AG04450 (cell line): ENCODE data around the gene TRIM3. TPM values are rescaled to one million over a fixed set of nuclear protein-coding genes. Genes with fewer than 3 reads are reported as not detected.

Experiments used
- CTCF ChIA-PET: fragments of 300-600, 350-600 bp; formaldehyde crosslinking; extraction: SDS; loops from one replicate; lab custom pipeline; 2022; ENCODE audit warnings: antibody characterized with exemption, inconsistent platforms; lab: Charles Lee
- POLR2A ChIA-PET: fragments of 350-600 bp; formaldehyde crosslinking; extraction: SDS; loops from one replicate; lab custom pipeline; 2021; ENCODE audit warnings: antibody characterized with exemption, inconsistent platforms; lab: Yijun Ruan, JAX
- DNase-seq: peaks from one replicate; pipeline ENCODE4 v3.0.0-alpha.2; 2011; ENCODE audit warnings: low read depth, low spot score
- H3K27ac ChIP-seq: one replicate; pipeline ENCODE4 v1.5.1; 2012; ENCODE audit warnings: low read depth, low read length, control low read depth
- H3K27me3 ChIP-seq: one replicate; pipeline ENCODE4 v1.6.0; 2012; ENCODE audit warnings: low read length; ENCODE audit not compliant: control insufficient read depth, insufficient read depth
- H3K4me3 ChIP-seq: 2 replicates; pipeline ENCODE4 v1.5.1; 2011; ENCODE audit warnings: mild to moderate bottlenecking, low read depth, low read length, control low read depth
- H3K9me3 ChIP-seq: 2 replicates; pipeline ENCODE4 v1.5.1; 2012; ENCODE audit warnings: low read length; ENCODE audit not compliant: control insufficient read depth, insufficient read depth
- polyA plus RNA-seq: library from polyadenylated mRNA; depleted of rRNA; stranded (reverse); fragments of >200 nt; gene quantifications from 2 replicates; pipeline ENCODE4 v1.2.3, GENCODE V29; 2011
- TF ChIP-seq, protein P1 (sequence below): IDR thresholded peaks from 2 replicates; pipeline ENCODE4 v1.5.1; 2011; ENCODE audit warnings: low read depth, low read length, control low read depth, inconsistent platforms

TRIM3 gene
- polyA plus RNA-seq, 1 experiment = 10.5 TPM

DNA sequence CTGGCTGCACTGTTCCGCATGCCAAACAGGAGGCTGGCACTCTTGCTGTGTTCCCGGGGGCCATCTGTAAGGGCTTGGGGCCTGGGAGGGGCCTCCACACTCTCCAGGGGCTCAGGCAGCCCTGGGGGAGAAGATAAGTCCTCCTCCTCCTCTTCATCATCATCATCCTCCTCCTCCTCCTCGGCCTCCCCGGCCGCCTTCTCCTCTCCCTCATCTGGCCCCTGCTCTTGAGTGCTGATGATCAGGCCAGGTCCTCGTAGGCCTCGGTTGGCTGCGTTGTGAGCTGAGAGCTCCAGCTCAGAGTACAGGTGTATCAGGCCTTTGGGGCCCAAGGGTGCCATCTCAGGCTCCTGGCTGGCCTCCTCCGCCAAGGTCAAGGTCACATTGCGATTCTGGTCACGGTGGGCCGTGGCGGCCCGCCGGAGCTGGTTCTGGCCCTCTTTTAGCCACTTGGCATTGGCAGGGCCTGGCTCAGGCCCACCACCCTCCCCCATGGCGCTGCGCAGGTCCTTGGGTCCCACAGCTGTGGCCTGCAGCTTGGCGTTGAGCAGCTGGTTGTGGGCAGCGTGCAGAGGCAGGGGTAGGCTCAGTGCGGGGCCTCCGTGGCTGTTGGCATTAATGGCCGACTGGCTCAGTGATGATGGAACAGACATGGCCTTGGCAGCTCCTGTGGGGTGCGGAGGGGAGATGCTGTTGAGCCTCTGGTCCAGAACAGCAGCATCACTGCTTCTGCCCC is 62.9 kb downstream of the TRIM3 start:
- Histone ChIP-seq H3K27ac (no peak overlapping the region), H3K27me3 (no peaks in the 10 kb centered on the region), H3K9me3 (no peaks in the 10 kb centered on the region), H3K4me3 (no peak overlapping the region)
- ChIA-PET POLR2A (no interaction called here), CTCF (interaction anchor here (0.5 to 2.1 kb wide), 4 partner anchors 32 to 160 kb away, joined by 3 to 6 read pairs (median 4); no protein-coding TSS in a partner anchor)
- TF ChIP-seq, protein P1, sequence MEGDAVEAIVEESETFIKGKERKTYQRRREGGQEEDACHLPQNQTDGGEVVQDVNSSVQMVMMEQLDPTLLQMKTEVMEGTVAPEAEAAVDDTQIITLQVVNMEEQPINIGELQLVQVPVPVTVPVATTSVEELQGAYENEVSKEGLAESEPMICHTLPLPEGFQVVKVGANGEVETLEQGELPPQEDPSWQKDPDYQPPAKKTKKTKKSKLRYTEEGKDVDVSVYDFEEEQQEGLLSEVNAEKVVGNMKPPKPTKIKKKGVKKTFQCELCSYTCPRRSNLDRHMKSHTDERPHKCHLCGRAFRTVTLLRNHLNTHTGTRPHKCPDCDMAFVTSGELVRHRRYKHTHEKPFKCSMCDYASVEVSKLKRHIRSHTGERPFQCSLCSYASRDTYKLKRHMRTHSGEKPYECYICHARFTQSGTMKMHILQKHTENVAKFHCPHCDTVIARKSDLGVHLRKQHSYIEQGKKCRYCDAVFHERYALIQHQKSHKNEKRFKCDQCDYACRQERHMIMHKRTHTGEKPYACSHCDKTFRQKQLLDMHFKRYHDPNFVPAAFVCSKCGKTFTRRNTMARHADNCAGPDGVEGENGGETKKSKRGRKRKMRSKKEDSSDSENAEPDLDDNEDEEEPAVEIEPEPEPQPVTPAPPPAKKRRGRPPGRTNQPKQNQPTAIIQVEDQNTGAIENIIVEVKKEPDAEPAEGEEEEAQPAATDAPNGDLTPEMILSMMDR = no peak
- no peak for DNase-seq

DNA sequence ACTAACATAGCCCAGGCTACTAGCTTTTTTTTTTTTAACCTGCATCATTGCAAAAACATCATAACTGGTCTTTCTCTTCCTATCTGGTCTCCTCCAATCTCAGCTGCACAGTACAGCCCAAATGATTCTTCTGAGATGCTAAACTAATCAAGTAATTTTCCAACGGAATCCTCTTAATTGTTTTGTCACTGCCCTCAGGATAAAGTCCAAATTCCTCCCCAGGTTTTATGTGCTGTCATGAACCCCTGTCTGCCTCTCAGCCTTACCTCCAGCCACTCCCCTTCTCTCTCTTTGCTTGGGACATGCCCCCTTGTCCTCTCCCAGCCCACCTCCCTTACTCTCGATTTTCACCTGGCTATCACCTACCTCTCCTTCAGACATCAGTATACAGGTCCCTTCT is 67.4 kb downstream of the TRIM3 start:
- H3K27ac ChIP-seq = no peak overlapping the region
- no peaks in the 10 kb centered on the region for H3K27me3 ChIP-seq
- TF ChIP-seq, protein P1 = no peak
- POLR2A ChIA-PET = interaction anchor here (1.4 kb wide), 1 partner anchor 14 kb away, joined by 3 read pairs; no protein-coding TSS in a partner anchor
- no peak for DNase-seq
- H3K4me3 ChIP-seq = no peak overlapping the region
- CTCF ChIA-PET = interaction anchor here (1.3 to 1.5 kb wide), 2 partner anchors 13 to 27 kb away, joined by 3 to 5 read pairs; partner anchors contain the start of gene APBB1
- H3K9me3 ChIP-seq = no peaks in the 10 kb centered on the region; the same call in 1 of the 2 replicates

DNA sequence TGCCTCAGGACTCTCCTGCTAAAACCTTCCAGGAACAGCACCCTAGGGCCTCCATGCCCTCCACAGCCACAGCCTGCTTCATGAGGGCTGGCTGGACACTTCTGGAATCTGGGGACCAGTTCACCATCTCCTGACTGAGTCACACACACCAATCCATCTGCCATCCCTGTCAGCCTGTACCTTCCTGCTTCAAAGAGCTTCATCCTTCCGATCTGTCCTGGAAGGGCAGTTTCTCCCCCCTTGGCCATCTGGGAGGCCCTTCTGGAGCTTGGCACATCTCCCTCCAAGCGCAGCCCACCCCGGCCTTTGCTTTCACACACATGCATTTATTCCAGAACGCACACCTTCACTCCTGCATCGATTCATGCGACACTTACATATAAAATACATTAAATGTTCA is 67.9 kb downstream of the TRIM3 start:
- Histone ChIP-seq H3K4me3 (no peak overlapping the region), H3K27me3 (no peaks in the 10 kb centered on the region), H3K9me3 (no peaks in the 10 kb centered on the region; the same call in 1 of the 2 replicates), H3K27ac (no peak overlapping the region)
- TF ChIP-seq, protein P1 = no peak
- ChIA-PET POLR2A (interaction anchor here (1.4 kb wide), 1 partner anchor 13 kb away, joined by 3 read pairs; no protein-coding TSS in a partner anchor), CTCF (interaction anchor here (1.3 kb wide), 1 partner anchor 27 kb away, joined by 5 read pairs; no protein-coding TSS in a partner anchor)
- DNase-seq = no peak

DNA sequence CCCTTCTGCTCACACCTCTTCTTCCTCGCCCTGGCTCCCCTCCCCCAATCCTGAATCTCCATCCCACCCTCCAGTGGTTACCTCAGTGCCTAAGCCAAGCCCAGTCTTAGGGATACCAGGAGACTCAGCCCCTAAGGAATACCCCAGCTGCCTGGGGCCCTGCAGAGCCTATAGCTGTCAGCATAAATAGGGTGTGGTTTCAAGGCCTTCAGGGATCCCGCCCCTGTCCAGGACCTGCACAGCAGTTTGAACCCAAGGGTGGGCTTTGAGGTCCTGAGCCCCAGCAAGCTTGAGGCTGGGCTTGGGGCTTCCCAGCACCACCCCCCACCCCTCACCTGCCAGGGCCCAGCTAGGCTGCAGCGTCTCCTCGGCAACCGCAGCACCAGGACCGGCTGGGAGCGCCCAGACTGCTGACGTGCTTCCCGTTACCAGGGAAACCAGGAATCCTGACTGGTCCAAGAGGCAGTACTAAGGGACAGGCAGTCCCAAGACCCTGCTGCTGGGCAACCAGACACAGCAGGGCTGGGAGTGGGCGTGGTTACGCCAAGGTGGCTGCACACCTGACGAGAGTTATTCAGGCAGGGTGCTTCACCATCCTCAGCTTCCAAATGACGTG is 68.6 kb downstream of the TRIM3 start:
- no peaks in the 10 kb centered on the region for H3K27me3 ChIP-seq
- no peak overlapping the region for H3K4me3 ChIP-seq
- no peak for DNase-seq
- no peaks in the 10 kb centered on the region; the same call in 1 of the 2 replicates for H3K9me3 ChIP-seq
- ChIA-PET POLR2A (no interaction called here), CTCF (interaction anchor here (0.9 to 1.4 kb wide), 3 partner anchors 26 to 34 kb away, joined by 4 to 5 read pairs (median 4); no protein-coding TSS in a partner anchor)
- TF ChIP-seq, protein P1 = no peak
- H3K27ac ChIP-seq = no peak overlapping the region
